ENCODE results near the gene RUNX2.

The RUNX2 gene

GRCh38 chr6:45675634-45676033 lies 347.5 kb downstream of the RUNX2 start:
- TF ChIP-seq RAD21 (IDR thresholded peaks at IDR 0.05; ENCODE audit: low read depth), result no peak
- TF ChIP-seq TEAD4 (IDR thresholded peaks at IDR 0.05), result no peak
- TF ChIP-seq CREB1 (IDR thresholded peaks at IDR 0.05; ENCODE audit: low read depth), result no peak
- no peak for TF ChIP-seq TCF12 (IDR thresholded peaks at IDR 0.05; ENCODE audit: low read depth)
- no peak for TF ChIP-seq CEBPB (IDR thresholded peaks at IDR 0.05)
- no peak for TF ChIP-seq EP300 (IDR thresholded peaks at IDR 0.05; ENCODE audit: borderline replicate concordance)

- TF ChIP-seq FOXM1 (IDR thresholded peaks at IDR 0.05; ENCODE audit: borderline replicate concordance, low read depth), result no peak
- TF ChIP-seq RAD21 (IDR thresholded peaks at IDR 0.05; ENCODE audit: low read depth), result no peak
- TF ChIP-seq USF1 (IDR thresholded peaks at IDR 0.05), result no peak
- TF ChIP-seq REST (IDR thresholded peaks at IDR 0.05; ENCODE audit: low read depth), result no peak
- no peak for TF ChIP-seq TCF12 (IDR thresholded peaks at IDR 0.05; ENCODE audit: low read depth)
- TF ChIP-seq EGR1 (IDR thresholded peaks at IDR 0.05), result no peak
- no peak for TF ChIP-seq MAX (IDR thresholded peaks at IDR 0.05)
- no peak for TF ChIP-seq NFIC (IDR thresholded peaks at IDR 0.05)
- no peak for TF ChIP-seq TAF1 (IDR thresholded peaks at IDR 0.05; ENCODE audit: low read depth)
- no peak for TF ChIP-seq CREB1 (IDR thresholded peaks at IDR 0.05; ENCODE audit: low read depth)
- no peak for TF ChIP-seq YY1 (IDR thresholded peaks at IDR 0.05; ENCODE audit: low read depth)
- TF ChIP-seq ZBTB7A (IDR thresholded peaks at IDR 0.05; ENCODE audit: low read depth), result no peak
- TF ChIP-seq TEAD4 (IDR thresholded peaks at IDR 0.05), result no peak
- TF ChIP-seq EP300 (IDR thresholded peaks at IDR 0.05; ENCODE audit: borderline replicate concordance), result no peak
- no peak for TF ChIP-seq CEBPB (IDR thresholded peaks at IDR 0.05)
These were observed 348.2 kb downstream of the RUNX2 start for GRCh38 chr6:45676380-45676779.

GRCh38 chr6:45677381-45678284 lies 349.5 kb downstream of the RUNX2 start:
- TF ChIP-seq EGR1 (IDR thresholded peaks at IDR 0.05) (no peak), ZBTB7A (IDR thresholded peaks at IDR 0.05; ENCODE audit: low read depth) (no peak), TEAD4 (IDR thresholded peaks at IDR 0.05) (no peak), RAD21 (IDR thresholded peaks at IDR 0.05; ENCODE audit: low read depth) (no peak), EP300 (IDR thresholded peaks at IDR 0.05; ENCODE audit: borderline replicate concordance) (no peak), CREB1 (IDR thresholded peaks at IDR 0.05; ENCODE audit: low read depth) (no peak), TAF1 (IDR thresholded peaks at IDR 0.05; ENCODE audit: low read depth) (no peak), TCF12 (IDR thresholded peaks at IDR 0.05; ENCODE audit: low read depth) (no peak), MAX (IDR thresholded peaks at IDR 0.05) (no peak), NFIC (IDR thresholded peaks at IDR 0.05) (no peak), FOXM1 (IDR thresholded peaks at IDR 0.05; ENCODE audit: borderline replicate concordance, low read depth) (no peak), REST (IDR thresholded peaks at IDR 0.05; ENCODE audit: low read depth) (no peak), USF1 (IDR thresholded peaks at IDR 0.05) (no peak), CEBPB (IDR thresholded peaks at IDR 0.05) (no peak), YY1 (IDR thresholded peaks at IDR 0.05; ENCODE audit: low read depth) (no peak)

- no peak for TF ChIP-seq USF1 (IDR thresholded peaks at IDR 0.05)
- TF ChIP-seq EGR1 (IDR thresholded peaks at IDR 0.05), result no peak
- no peak for TF ChIP-seq CEBPB (IDR thresholded peaks at IDR 0.05)
- no peak for TF ChIP-seq NFIC (IDR thresholded peaks at IDR 0.05)
These were observed 350.1 kb downstream of the RUNX2 start for GRCh38 chr6:45678285-45678607.

GRCh38 chr6:45679163-45679562 lies 351.0 kb downstream of the RUNX2 start:
- TF ChIP-seq NFIC (IDR thresholded peaks at IDR 0.05) (no peak), TEAD4 (IDR thresholded peaks at IDR 0.05) (no peak), MAX (IDR thresholded peaks at IDR 0.05) (no peak), REST (IDR thresholded peaks at IDR 0.05; ENCODE audit: low read depth) (no peak), TAF1 (IDR thresholded peaks at IDR 0.05; ENCODE audit: low read depth) (no peak), ZBTB7A (IDR thresholded peaks at IDR 0.05; ENCODE audit: low read depth) (no peak), USF1 (IDR thresholded peaks at IDR 0.05) (no peak), CREB1 (IDR thresholded peaks at IDR 0.05; ENCODE audit: low read depth) (no peak), EP300 (IDR thresholded peaks at IDR 0.05; ENCODE audit: borderline replicate concordance) (no peak), YY1 (IDR thresholded peaks at IDR 0.05; ENCODE audit: low read depth) (no peak), FOXM1 (IDR thresholded peaks at IDR 0.05; ENCODE audit: borderline replicate concordance, low read depth) (no peak), RAD21 (IDR thresholded peaks at IDR 0.05; ENCODE audit: low read depth) (no peak), CEBPB (IDR thresholded peaks at IDR 0.05) (no peak), EGR1 (IDR thresholded peaks at IDR 0.05) (no peak), TCF12 (IDR thresholded peaks at IDR 0.05; ENCODE audit: low read depth) (no peak)
